AML-193 (cell line): ENCODE data around the gene TRPC6.

Experiments
- DNase-seq, 2 experiments: peaks; one replicate each; lab custom pipeline; 2025; lab: John Stamatoyannopoulos, UW

The TRPC6 gene

DNA sequence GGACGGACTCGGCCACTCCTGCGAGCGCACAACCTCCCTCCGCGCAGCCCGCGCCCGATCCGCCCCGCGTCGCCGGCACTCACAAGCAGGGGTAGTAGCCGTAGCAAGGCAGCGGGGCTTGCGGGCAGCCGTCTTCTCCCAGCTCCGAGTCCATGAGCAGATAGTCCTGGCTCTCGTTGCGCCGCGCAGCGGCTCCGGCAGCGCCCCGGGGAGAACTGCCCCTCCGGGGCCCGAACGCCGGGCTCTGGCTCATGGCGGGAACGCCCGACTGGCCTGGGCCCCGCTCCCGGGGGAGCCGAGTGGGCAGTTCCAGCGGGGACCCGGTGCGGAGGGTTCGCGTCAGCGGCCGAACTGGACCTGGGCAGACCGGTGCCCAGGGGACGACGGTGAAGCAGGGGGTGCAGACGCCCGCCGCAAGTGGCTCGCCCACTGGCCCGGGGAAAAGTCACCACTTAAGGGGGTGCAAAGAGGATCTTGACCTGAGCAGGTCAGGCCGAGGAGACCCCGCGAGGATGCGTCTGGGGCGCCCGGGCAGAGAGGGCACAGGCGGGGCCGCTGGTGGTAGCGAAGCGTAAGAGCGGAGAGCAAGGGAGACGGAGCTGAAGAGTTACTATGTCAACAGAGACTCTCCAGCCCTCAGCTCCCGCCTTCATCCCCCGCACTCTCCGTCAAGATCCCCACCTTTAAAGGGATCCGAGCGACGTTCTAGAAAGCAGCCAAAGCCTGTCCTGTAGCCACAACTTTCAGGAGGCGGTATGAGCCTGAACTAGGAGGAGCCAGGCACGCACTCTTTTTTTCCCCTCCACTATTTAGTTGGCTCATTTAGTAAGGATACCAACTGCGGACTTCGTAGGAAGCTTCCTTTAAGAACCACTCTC is at the start of gene TRPC6:
Gene TRPC6 (minus strand): TSS at position 757 of the 878 bp plus-strand sequence. CDS start 504 bp downstream, at position 253.
- DNase-seq = no peak

DNA sequence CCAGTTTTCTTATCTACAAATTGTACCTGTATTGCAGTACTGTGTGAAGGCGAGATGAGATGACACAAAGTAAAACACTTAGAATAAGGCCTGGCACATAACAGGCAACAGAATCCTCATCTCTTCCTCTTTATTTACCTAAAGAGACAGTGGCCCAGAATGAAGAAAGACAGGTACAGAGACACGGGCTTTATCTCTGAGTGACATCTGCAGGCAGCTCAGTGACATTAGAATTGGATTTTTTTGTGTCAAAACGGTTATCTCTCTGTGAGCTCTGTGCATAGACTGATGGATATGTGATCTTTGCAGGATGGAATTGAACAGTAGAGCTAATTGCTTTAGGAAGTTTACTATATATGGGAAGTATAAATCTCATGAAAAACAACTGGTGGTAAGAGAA is 36.2 kb upstream of the TRPC6 start:
- no peak for DNase-seq

DNA sequence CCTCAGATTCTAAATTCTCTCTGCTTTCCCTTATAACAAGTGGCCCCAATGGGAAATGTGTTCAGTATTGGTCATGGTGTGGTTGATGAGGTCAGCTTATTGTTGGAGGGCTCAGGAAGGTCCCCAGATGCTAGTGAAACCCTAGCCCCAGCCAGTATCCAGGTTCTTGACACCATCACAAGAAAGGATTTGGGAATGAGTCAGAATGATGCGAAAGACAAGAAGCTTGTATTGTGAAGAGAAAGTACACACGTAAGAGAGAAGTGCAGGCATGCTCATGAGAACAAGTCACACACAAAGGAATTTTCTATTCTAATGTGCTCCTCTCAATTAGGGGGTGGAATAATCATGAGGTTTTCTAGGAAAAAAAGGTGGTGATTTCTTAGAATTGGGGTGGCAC is 34.9 kb upstream of the TRPC6 start:
- DNase-seq = no peak

DNA sequence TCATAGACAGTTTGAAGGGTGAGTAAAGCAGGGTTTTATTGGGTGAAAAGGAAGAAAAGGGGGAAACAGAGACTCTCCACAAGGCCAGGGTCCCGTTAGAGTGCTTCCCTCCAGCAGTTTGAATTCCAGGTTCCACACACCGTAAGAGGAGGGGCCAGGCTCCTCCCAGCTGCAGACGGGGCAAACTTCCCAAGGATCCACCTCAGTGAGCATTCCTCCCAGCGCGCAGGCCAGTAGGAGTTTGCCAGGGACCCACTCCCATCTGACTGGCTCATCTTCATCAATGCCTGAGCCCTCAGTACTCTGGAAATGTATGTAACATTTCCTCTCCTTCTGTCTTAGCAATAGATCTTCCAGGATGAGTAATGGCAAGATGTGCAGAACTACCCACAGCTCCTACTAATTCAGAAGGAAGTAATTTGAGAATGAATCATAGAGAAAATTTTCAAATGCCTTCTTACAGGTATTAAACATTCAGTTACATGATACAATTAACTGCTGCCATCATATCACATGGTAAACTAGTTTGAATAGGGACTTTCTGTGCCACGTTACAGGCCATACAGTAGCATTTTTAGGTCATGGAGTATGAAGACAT is 34.0 kb upstream of the TRPC6 start:
- no peak for DNase-seq

DNA sequence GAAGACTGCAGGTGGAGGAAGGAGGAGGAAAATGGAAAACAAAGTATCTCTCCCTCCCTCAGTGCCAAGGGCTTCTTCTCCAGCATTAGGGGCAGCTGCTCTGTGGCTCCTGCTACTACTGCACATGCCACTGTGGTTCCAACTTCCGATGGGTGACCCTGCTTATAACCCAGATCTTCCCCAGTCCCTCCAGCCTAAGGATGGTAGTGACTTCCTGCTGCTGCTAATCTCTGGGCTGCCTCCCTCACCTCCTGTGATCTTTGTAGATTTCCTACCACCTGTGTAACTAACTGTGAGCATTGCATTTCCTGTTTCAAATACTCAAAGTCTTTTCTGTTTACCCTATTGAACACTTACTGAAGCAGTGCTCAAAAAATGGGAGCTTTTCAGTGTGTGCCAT is 28.7 kb upstream of the TRPC6 start:
- no peak for DNase-seq

GRCh38 chr11:101600924-101601323 is 17.1 kb upstream of the TRPC6 start:
- no peak for DNase-seq

DNA sequence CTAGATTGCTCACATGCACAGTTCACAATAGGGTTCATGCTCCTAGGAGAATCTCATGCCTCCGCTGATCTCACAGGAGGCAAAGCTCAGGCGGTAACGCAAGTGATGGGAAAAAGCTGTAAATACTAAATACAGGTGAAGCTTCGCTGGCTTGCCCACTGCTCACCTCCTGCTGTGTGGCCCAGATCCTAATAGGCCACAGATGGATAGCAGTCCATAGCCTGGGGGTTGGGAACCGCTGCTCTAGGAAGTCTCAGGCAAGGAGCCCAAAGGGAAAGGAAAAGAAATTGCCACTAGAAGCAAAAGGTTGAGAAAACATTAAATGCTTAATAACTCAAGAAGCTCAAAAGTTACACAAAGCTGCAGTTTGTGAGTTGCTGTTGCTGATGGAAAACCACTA is 3.2 kb upstream of the TRPC6 start:
- no peak for DNase-seq

GRCh38 chr11:101584655-101585054 is 848 bp upstream of the TRPC6 start:
- DNase-seq = no peak

- no peak for DNase-seq
Observed at GRCh38 chr11:101584129-101584515, 315 bp upstream of the TRPC6 start.

DNA sequence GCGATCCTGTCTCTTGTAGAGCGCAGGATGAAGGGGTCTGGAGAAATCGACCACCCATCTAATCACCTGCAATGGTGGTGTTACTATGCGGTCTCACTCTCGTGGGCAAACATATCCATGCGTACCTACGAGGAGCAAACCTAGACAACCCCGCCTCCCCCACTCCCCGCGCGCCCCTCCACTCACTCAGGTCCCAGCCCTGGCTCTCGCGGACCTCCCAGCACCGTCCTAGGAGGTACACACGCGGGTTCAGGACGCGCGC is 887 bp downstream of the TRPC6 start:
- DNase-seq = no peak

DNA sequence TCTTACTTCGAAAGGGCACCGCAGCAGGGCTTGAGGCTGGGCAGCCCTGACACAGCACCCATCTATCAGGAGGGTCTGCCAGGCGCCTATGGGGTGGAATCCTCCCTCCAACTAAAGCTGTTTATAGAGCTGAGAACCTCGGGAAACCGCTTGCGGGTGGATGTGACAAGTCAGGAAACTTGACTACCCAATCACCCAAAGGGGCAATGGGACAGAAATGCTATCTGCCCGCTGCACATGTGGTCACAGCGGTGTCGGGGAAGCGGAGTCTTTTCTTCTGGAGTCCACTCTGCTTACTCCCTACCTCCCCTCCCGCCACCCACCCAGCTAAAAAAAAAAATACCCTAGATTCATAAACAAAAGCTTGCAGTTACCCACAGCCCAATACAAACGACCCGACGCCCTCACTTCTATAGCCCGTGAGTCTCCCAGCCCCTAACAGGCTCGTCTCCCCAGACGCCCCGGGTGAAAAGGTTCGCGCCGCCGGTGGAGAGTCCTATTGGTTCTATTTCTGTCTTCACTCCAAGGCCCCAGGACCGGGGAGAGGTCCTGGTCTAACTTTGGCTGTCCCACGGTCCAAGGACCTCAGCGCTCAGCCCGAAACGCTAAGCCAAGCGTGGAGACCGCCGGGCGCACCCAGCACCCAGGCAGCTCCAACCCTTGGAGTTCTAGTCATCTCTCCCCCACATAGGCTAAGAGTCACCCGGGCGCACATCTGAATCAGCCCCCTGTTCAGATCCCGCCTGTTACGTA is 1.4 kb downstream of the TRPC6 start:
- no peak for DNase-seq

GRCh38 chr11:101577461-101577860 is 6.3 kb downstream of the TRPC6 start:
- DNase-seq = no peak

DNA sequence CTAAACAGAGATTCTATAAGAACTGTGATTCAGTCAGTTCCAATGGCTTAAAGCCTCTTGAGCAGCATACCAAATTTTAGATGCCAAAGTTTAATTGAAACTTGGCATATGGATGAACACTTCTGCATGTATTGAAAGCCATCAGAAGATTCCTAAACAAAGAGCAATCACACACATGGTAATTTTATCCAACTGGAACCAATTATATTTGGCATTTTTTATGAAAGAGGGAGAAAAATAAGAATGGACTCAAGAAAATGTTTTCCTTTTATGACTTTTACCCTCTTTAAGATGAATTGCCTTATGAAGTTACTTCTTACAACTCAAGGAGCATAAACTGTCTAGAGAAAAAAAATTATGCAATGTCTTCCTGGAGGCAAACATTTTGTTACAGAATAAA is 7.4 kb downstream of the TRPC6 start:
- DNase-seq = no peak

DNA sequence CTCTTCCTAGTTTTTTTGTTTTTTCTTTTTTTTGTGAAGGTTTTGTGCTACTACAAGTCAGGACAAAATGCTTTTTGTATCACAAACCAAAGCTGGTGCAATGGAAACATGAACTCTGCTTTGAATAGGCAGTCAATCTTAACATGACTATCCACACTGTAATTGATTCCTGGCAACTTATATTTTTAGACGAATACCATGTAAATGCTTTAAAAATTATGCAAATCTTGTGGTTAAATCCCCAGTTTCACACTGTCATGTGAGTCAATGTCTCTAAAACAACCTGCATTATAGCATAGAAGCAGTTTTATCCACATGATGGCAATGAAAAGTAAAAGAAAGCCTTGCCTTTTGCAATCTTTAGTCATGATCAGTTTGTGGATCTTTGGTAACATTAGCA is 8.9 kb downstream of the TRPC6 start:
- no peak for DNase-seq

- no peak for DNase-seq
Observed at GRCh38 chr11:101567071-101567470, 16.7 kb downstream of the TRPC6 start.

DNA sequence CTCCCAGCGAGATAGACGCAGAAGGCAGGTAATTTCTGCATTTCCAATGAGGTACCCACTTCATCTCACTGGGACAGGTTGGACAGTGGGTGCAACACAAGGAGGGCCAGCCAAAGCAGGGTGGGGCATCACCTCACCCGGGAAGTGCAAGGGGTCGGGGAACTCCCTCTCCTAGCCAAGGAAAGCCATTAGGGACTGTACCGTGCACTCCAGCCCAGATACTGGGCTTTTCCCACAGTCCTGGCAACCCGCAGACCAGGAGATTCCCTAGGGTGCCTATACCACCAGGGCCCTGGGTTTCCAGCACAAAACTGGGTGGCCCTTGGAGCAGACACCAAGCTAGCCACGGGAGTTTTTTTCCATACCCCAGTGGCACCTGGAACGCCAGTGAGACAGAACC is 17.2 kb downstream of the TRPC6 start:
- no peak for DNase-seq

- DNase-seq = no peak
Observed at GRCh38 chr11:101563166-101563565, 20.6 kb downstream of the TRPC6 start.

DNA sequence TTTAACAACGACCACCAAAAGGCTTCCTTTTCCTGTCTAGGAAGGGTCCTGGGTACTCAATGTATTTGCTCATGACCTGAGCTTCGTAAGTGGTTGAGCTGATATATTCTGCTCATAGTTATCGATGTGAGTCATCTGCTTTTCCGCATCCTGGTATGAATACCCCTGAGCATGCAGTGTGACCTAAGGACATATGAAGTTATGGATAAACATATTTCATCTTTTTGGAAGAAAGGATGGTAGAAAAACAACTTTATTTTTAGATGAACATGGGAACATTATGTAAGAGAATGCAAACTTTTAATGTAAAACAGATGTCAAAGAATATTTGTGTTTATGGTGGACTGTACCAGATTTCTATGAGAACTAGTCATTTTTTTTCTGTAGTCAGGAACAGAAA is 28.4 kb downstream of the TRPC6 start:
- no peak for DNase-seq

- DNase-seq = no peak
Observed at GRCh38 chr11:101553891-101554292, 29.9 kb downstream of the TRPC6 start.

DNA sequence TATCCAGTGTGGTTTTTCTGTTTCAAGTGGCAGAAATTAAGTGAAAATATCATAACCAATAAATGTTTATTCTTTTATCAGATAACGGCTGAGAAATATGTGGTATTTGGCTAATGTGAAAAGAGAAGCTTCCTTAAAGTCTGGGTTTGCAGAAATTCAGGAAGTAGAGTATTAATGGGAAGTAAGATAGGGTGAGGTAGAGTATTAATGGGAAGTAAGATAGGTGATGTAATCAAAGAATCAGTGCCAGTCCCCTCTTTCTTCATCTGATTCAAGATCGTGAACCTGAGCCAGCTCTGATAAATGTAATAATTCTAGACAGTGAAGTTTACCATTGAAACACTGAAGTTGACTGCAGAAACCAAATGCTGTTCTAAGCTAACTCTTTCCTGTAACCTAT is 30.9 kb downstream of the TRPC6 start:
- DNase-seq = no peak

GRCh38 chr11:101528541-101528940 is 55.3 kb downstream of the TRPC6 start:
- DNase-seq = no peak

DNA sequence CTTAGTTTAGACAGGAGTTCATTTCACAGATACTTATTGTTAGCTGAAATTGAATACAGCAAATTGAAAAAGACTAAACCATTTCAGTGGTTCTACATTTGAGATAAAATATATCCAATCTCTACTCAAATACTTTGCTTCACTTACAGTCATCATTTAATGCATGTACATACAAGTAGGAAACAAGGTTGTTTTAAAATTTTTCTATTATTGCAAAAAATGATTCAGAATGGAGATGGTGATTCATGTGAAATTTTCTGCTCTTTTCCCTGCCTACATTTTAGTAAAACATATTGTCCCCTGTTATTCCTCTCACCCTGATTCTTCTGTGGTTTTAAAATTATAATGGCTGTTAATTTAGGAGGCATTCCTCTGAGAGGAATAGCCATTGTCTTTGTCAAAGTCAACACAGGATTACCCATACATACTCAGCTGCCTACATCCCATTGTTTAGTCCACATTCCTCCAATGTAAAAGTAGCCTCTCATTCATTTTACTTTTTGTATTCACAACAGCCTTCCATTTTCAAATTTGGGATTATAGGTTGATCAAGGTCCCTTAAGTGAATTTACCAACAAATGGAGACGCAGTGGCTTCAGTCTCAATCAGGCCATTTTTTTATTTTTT is 60.1 kb downstream of the TRPC6 start:
- DNase-seq = no peak

GRCh38 chr11:101523193-101523592 is 60.6 kb downstream of the TRPC6 start:
- DNase-seq = no peak
